ENCODE results near the gene SLC18A3.

Gene SLC18A3

DNA sequence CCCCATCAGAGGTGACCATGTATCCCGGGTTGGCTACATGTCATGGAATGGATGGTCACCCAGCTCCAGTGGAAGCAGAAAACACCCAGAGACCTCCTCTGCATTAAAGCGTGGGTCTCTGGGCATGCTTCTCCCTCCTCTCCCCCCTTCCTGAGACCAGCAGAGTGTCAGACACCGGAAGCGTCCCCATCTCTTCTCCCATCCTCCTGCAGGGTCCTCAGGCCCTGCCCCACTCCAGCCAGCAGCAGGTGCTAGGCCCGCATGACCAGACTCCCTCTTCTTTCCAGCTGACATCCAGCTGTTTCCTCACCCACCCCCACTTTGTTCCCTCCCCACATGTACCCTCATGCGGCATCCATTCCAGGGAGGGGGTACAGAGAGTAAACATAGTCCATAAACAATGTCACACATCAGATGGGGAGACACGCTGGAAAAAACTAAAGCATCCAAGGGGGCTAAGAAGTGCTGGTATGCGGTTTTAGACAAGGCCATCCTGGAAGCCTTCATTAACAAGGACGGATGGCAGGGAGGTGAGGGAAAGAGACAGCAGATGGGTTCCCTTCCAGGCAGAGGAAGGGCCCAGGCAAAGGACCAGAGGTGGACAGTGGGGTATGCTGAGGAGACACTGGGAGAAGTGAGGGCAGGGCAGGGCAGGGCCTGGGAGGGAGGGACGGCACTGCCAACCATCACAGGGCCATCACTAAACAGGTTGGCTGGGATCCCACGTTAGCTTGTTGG, 12.5 kb upstream of the SLC18A3 start:
- no peak overlapping the region for H2AFZ ChIP-seq
- H3K9ac ChIP-seq = no peak overlapping the region
- H3K27me3 ChIP-seq (ENCODE audit: control insufficient read depth, insufficient read depth, low read length) = no peaks in the 10 kb centered on the region
- H3K4me1 ChIP-seq = no peaks in the 10 kb centered on the region
- H3K36me3 ChIP-seq (ENCODE audit: control insufficient read depth, insufficient read depth, low read length) = no peaks in the 10 kb centered on the region
- H3K27ac ChIP-seq = no peak overlapping the region
- TF ChIP-seq, protein P1, sequence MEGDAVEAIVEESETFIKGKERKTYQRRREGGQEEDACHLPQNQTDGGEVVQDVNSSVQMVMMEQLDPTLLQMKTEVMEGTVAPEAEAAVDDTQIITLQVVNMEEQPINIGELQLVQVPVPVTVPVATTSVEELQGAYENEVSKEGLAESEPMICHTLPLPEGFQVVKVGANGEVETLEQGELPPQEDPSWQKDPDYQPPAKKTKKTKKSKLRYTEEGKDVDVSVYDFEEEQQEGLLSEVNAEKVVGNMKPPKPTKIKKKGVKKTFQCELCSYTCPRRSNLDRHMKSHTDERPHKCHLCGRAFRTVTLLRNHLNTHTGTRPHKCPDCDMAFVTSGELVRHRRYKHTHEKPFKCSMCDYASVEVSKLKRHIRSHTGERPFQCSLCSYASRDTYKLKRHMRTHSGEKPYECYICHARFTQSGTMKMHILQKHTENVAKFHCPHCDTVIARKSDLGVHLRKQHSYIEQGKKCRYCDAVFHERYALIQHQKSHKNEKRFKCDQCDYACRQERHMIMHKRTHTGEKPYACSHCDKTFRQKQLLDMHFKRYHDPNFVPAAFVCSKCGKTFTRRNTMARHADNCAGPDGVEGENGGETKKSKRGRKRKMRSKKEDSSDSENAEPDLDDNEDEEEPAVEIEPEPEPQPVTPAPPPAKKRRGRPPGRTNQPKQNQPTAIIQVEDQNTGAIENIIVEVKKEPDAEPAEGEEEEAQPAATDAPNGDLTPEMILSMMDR (IDR thresholded peaks at IDR 0.05) = no peak
- no peaks in the 10 kb centered on the region for H3K79me2 ChIP-seq
- no peak overlapping the region for H3K4me2 ChIP-seq (ENCODE audit: low read length)
- H3K9me3 ChIP-seq (ENCODE audit: control insufficient read depth, low read length) = no peaks in the 10 kb centered on the region
- H3K4me3 ChIP-seq (ENCODE audit: low read depth, low read length) = no peak overlapping the region

DNA sequence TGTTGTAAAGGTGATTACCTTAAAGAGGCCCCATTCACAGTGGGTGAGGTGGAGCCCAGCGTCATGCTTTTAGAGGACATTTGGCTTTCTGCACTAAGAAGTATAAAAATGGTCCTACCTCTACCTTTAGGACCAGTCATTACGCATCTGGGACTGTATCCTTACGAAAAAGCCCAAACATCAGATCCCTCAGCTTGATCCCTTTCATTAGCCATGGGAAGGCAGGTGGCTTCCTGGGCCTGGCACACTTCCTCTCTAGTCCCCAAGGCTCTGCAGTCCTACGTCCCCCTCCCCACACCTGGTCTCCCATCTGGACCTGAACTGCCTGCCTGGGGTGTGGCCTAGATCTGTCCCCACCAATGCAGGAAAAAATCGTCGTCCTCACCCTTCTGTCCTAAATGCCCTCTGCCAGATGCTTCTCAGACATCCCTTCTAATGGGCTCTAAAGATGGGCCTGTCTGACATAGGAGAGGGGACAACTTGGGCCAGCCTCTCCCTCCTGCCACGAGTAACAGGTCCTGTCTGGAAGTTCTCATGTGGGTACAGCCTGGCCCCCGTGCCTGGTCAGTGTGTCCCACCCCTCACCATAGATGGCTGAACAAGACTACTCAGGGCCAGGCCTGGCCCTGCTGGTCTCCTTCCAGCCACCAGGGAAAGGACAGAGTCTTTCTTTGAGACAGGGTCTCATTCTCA, 11.8 kb upstream of the SLC18A3 start:
- H3K27ac ChIP-seq = no peak overlapping the region
- no peak overlapping the region for H2AFZ ChIP-seq
- no peaks in the 10 kb centered on the region for H3K27me3 ChIP-seq (ENCODE audit: control insufficient read depth, insufficient read depth, low read length)
- no peak overlapping the region for H3K9ac ChIP-seq
- TF ChIP-seq, protein P1 (IDR thresholded peaks at IDR 0.05) = no peak
- H3K4me2 ChIP-seq (ENCODE audit: low read length) = no peak overlapping the region
- H3K4me1 ChIP-seq = no peaks in the 10 kb centered on the region
- no peaks in the 10 kb centered on the region for H3K79me2 ChIP-seq
- H3K4me3 ChIP-seq (ENCODE audit: low read depth, low read length) = no peak overlapping the region
- H3K36me3 ChIP-seq (ENCODE audit: control insufficient read depth, insufficient read depth, low read length) = no peaks in the 10 kb centered on the region
- H3K9me3 ChIP-seq (ENCODE audit: control insufficient read depth, low read length) = no peaks in the 10 kb centered on the region

DNA sequence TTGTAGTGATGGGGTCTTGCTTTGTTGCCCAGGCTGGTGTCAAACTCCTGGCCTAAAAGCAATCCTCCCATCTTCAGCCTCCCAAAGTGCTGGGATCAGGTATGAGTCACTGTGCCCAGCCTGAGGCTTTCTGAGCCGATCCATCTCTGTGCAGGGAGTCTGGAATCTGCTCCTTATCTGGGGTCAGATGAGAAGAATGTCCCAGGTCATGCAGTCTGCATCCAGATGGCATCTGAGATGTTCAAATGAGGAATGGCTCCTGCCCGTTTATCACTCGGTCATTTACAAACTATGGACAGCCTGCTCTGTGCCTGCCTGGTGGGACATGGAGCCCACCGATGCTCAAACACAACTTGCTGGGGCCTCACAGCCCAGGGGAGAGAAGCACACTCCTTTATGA, 11.1 kb upstream of the SLC18A3 start:
- no peak overlapping the region for H3K4me3 ChIP-seq (ENCODE audit: low read depth, low read length)
- H3K9ac ChIP-seq = no peak overlapping the region
- no peak overlapping the region for H2AFZ ChIP-seq
- no peak overlapping the region for H3K4me2 ChIP-seq (ENCODE audit: low read length)
- H3K9me3 ChIP-seq (ENCODE audit: control insufficient read depth, low read length) = no peaks in the 10 kb centered on the region
- no peaks in the 10 kb centered on the region for H3K4me1 ChIP-seq
- H3K27ac ChIP-seq = no peak overlapping the region
- H3K36me3 ChIP-seq (ENCODE audit: control insufficient read depth, insufficient read depth, low read length) = no peaks in the 10 kb centered on the region
- H3K79me2 ChIP-seq = no peaks in the 10 kb centered on the region
- H3K27me3 ChIP-seq (ENCODE audit: control insufficient read depth, insufficient read depth, low read length) = no peaks in the 10 kb centered on the region
- TF ChIP-seq, protein P1 (IDR thresholded peaks at IDR 0.05) = no peak

DNA sequence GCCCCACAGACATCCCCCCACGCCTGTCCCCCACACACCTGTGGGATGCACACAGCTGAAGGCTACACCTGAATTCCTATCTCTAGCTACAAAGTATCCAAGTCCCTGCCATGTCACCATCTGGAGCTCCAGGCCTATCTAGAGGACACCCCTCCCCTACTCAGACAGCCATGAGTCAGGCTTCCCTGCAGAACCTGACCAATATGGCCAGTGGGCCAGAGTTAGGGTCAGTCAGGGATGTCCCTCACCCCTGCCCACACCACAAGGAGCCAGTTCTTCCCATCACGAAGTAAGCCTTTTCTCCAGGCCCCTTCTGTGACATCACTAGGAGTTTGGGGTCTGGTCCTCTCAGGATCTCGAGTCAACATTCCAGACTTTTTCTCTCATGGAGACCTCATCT, 10.6 kb upstream of the SLC18A3 start:
- TF ChIP-seq, protein P1 (IDR thresholded peaks at IDR 0.05) = no peak
- no peaks in the 10 kb centered on the region for H3K79me2 ChIP-seq
- no peaks in the 10 kb centered on the region for H3K4me1 ChIP-seq
- H3K9me3 ChIP-seq (ENCODE audit: control insufficient read depth, low read length) = no peaks in the 10 kb centered on the region
- no peak overlapping the region for H3K4me2 ChIP-seq (ENCODE audit: low read length)
- no peak overlapping the region for H3K4me3 ChIP-seq (ENCODE audit: low read depth, low read length)
- no peaks in the 10 kb centered on the region for H3K36me3 ChIP-seq (ENCODE audit: control insufficient read depth, insufficient read depth, low read length)
- H3K27ac ChIP-seq = no peak overlapping the region
- no peak overlapping the region for H3K9ac ChIP-seq
- H3K27me3 ChIP-seq (ENCODE audit: control insufficient read depth, insufficient read depth, low read length) = no peaks in the 10 kb centered on the region
- H2AFZ ChIP-seq = no peak overlapping the region
